GM15510 (cell line): ENCODE measurements around the gene SOX12.

Source experiments
- POLR2A ChIP-seq: IDR thresholded peaks from 3 replicates; pipeline ENCODE4 v1.6.1; 2011; ENCODE audit warnings: borderline replicate concordance; ENCODE audit not compliant: insufficient read length; ENCODE audit errors: extremely low read depth

Gene SOX12

DNA sequence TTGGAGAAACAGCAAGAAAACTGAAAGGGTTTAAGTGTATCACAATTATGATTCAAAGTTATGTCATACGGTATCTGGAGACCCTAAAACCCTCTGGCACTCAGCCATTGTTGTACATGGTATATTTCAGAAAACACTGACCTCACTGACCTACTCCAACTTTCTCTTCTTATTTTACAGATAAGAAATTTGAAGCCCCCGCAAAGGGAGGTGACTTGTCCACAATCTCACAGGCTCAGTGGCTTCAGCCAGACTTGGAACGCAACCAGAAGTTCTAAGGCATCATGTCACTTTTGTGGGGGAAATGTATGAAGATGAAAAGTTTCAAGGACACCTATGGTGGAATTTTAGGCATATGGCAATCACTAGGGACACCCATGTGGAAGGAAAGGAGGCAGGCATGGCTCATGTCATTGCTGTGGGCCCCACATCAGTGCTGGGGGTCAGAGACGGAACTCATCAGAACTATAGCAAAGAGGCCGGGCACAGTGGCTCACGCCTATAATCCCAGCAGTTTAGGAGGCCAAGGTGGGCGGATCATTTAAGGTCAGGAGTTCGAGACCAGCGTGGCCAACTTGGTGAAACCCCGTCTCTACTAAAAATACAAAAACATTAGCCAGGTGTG is 50.0 kb downstream of the SOX12 start:
- no peak for TF ChIP-seq POLR2A

DNA sequence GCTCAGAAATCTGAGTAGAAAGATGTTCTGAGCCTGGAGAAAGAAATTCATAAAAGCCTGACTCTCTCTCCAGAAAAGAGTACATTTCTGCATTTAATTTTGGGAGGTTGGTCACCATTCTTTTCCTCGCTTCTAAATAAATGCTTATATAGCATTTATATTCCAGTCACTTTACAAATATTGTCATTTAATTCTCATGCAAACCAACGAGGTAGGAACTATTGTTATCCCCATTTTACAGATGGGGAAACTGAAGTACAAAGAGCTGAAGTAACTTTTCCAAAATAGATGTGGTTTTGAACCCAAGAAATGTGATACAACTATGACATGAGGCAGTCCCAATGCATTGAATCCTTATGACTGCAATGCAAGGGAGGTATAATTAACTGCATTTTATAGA is 50.7 kb downstream of the SOX12 start:
- no peak for TF ChIP-seq POLR2A

DNA sequence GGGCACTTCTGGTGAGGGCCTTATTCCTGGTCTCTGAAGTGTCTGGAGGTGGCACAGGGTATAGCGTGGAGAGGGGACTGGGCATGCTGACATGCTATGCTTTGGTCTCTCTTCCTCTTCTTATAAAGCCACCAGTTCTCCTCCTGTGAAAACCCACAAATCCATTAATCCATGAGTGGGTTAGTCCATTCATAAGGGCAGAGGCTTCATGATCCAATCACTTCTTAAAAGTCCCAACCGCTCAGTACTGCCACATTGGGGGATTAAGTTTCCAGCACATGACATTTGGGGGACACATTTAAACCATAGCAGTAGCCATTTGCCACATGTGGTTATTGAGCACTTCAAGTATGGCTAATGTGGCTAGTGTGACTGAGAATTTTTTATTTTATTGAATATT is 51.4 kb downstream of the SOX12 start:
- TF ChIP-seq POLR2A: no peak

DNA sequence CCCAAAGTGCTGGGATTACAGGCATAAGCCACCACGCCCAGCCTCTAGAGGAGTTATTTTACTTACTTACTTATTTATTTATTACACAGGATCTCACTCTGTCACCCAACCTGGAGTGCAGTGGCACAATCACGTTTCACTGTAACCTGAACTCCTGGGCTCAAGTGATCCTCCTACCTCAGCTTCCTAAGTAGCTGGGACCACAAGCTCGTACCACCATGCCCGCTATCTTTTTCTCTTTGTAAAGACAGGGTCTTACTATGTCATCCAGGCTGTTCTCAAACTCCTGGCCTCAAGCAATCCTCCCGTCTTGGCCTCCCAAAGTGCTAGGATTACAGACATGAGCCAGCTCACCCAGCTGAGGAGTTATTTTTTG is 53.6 kb downstream of the SOX12 start:
- TF ChIP-seq POLR2A: no peak
